ENCODE results near the gene TTC38.
"Not testable (repeated sequence)": the region's sequence is repeated elsewhere in the genome, so short reads cannot be mapped to it uniquely, and the experiment has no call there.

TTC38 gene

GRCh38 chr22:46292732-46293131, 24.9 kb downstream of the TTC38 start:
- in situ Hi-C loops (cut with HindIII; ENCODE audit: low sequenced_read_pairs): no loop called here

- in situ Hi-C loops (cut with HindIII; ENCODE audit: low sequenced_read_pairs): no loop called here
Measured at GRCh38 chr22:46293577-46294260, 25.9 kb downstream of the TTC38 start.

- in situ Hi-C loops (cut with HindIII; ENCODE audit: low sequenced_read_pairs): no loop called here
Measured at GRCh38 chr22:46294784-46295183, 27.0 kb downstream of the TTC38 start.

- in situ Hi-C loops (cut with HindIII; ENCODE audit: low sequenced_read_pairs): no loop called here
Measured at GRCh38 chr22:46295277-46295971, 27.6 kb downstream of the TTC38 start.

- in situ Hi-C loops (cut with HindIII; ENCODE audit: low sequenced_read_pairs): no loop called here
Measured at GRCh38 chr22:46296257-46297150, 28.7 kb downstream of the TTC38 start, which contains the start of gene GTSE1. GTSE1 (plus strand) TSS chr22:46296870; CDS start chr22:46297401, 531 bp downstream.

GRCh38 chr22:46297151-46297812, 29.5 kb downstream of the TTC38 start:
- in situ Hi-C loops (cut with HindIII; ENCODE audit: low sequenced_read_pairs): no loop called here

- in situ Hi-C loops (cut with HindIII; ENCODE audit: low sequenced_read_pairs): no loop called here
Measured at GRCh38 chr22:46299101-46299500, 31.3 kb downstream of the TTC38 start.

- in situ Hi-C loops (cut with HindIII; ENCODE audit: low sequenced_read_pairs): no loop called here
Measured at GRCh38 chr22:46300491-46300890, 32.7 kb downstream of the TTC38 start.

- in situ Hi-C loops (cut with HindIII; ENCODE audit: low sequenced_read_pairs): no loop called here
Measured at GRCh38 chr22:46303347-46303965, 35.6 kb downstream of the TTC38 start.

- in situ Hi-C loops (cut with HindIII; ENCODE audit: low sequenced_read_pairs): no loop called here
Measured at GRCh38 chr22:46308283-46308988, 40.6 kb downstream of the TTC38 start.

GRCh38 chr22:46309526-46310085, 41.8 kb downstream of the TTC38 start:
- in situ Hi-C loops (cut with HindIII; ENCODE audit: low sequenced_read_pairs): no loop called here

GRCh38 chr22:46312056-46312455, 44.2 kb downstream of the TTC38 start:
- in situ Hi-C loops (cut with HindIII; ENCODE audit: low sequenced_read_pairs): no loop called here

- in situ Hi-C loops (cut with HindIII; ENCODE audit: low sequenced_read_pairs): not testable (repeated sequence)
Measured at GRCh38 chr22:46312848-46313247, 45.0 kb downstream of the TTC38 start.

- in situ Hi-C loops (cut with HindIII; ENCODE audit: low sequenced_read_pairs): no loop called here
Measured at GRCh38 chr22:46315976-46316375, 48.2 kb downstream of the TTC38 start.

GRCh38 chr22:46317646-46318045, 49.8 kb downstream of the TTC38 start:
- in situ Hi-C loops (cut with HindIII; ENCODE audit: low sequenced_read_pairs): no loop called here

GRCh38 chr22:46318576-46318975, 50.8 kb downstream of the TTC38 start:
- in situ Hi-C loops (cut with HindIII; ENCODE audit: low sequenced_read_pairs): no loop called here

- in situ Hi-C loops (cut with HindIII; ENCODE audit: low sequenced_read_pairs): no loop called here
Measured at GRCh38 chr22:46319319-46319718, 51.5 kb downstream of the TTC38 start.

GRCh38 chr22:46320166-46320710, 52.4 kb downstream of the TTC38 start:
- in situ Hi-C loops (cut with HindIII; ENCODE audit: low sequenced_read_pairs): no loop called here

GRCh38 chr22:46320716-46321386, 53.0 kb downstream of the TTC38 start:
- in situ Hi-C loops (cut with HindIII; ENCODE audit: low sequenced_read_pairs): no loop called here

All from endothelial cell of hepatic sinusoid (primary cell).